Mononuclear cell (primary cell): Measurements from ENCODE around the gene NEK3. TPM values are rescaled to one million over a fixed set of nuclear protein-coding genes. Genes with fewer than 3 reads are reported as not detected.

Source experiments
- H3K27me3 ChIP-seq: 2 replicates; pipeline ENCODE4 v1.6.0; 2011; ENCODE audit warnings: low read length, control low read depth; ENCODE audit not compliant: insufficient read depth
- H3K4me1 ChIP-seq: 2 replicates; pipeline ENCODE4 v1.5.1; 2011; ENCODE audit warnings: mild to moderate bottlenecking, low read length, control low read depth; ENCODE audit not compliant: insufficient read depth
- H3K4me3 ChIP-seq: 2 replicates; pipeline ENCODE4 v1.5.1; 2011; ENCODE audit warnings: mild to moderate bottlenecking, low read length, moderate library complexity
- H3K9me3 ChIP-seq: 2 replicates; pipeline ENCODE4 v1.5.1; 2011; ENCODE audit warnings: low read depth, mild to moderate bottlenecking, control low read depth, low read length
- total RNA-seq: library from RNA; depleted of rRNA; stranded (reverse); fragments of >200 nt; gene quantifications from one replicate; pipeline ENCODE4 v1.2.3, GENCODE V29; 2012

NEK3 gene
- total RNA-seq, 1 donor = 4.2 TPM

GRCh38 chr13:52156724-52157261, 2.6 kb downstream of the NEK3 start:
- no peaks in the 10 kb centered on the region for H3K27me3 ChIP-seq
- H3K4me3 ChIP-seq = no peak overlapping the region
- H3K9me3 ChIP-seq = no peaks in the 10 kb centered on the region
- peaks cover 20% of the 10 kb centered on the region for H3K4me1 ChIP-seq

DNA sequence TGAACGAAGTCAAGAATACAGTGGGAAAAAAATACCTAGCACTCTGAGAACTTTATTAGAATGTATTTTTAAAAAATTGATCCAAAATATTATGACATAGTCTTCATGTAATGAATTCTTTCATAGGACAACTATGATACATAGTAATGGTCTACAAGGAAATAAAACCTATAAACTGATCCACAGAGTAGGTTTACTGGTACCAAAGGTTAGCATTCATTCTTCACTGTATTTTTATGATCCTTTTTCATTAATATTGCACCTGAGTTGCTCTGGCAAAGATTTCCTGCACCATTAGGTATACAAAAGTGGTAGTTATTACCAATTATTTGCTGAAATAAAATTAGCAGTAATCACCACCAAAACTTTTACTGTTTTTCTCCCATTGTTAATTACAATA, 4.2 kb downstream of the NEK3 start:
- Histone ChIP-seq H3K9me3 (no peaks in the 10 kb centered on the region), H3K4me1 (peaks cover 20% of the 10 kb centered on the region), H3K27me3 (no peaks in the 10 kb centered on the region), H3K4me3 (no peak overlapping the region)

GRCh38 chr13:52147225-52147624, 12.2 kb downstream of the NEK3 start:
- Histone ChIP-seq H3K27me3 (no peaks in the 10 kb centered on the region), H3K4me1 (no peaks in the 10 kb centered on the region), H3K4me3 (no peak overlapping the region), H3K9me3 (no peaks in the 10 kb centered on the region)

GRCh38 chr13:52141299-52141698, 18.1 kb downstream of the NEK3 start:
- no peaks in the 10 kb centered on the region for H3K9me3 ChIP-seq
- no peaks in the 10 kb centered on the region for H3K4me1 ChIP-seq
- H3K27me3 ChIP-seq = no peaks in the 10 kb centered on the region
- H3K4me3 ChIP-seq = no peak overlapping the region

DNA sequence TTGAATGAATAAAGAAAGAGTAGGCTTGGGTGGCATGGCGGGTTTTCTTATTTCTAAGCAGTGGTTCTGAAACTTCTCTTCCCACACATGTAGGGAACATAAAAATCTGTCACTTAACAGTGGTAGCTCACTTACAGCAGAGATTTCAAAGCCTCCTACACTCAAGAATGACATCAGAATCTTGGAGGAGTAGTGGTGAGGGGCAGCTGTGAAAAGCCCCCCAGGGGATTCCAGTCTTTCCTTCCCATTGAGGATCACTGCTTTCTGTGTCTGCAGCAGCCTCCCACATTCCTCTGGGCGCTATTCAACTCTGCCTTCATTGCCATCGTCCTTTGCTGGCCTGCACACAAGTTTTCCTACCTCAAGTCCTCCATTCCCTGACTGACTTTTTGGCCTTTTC, 21.9 kb downstream of the NEK3 start:
- Histone ChIP-seq H3K9me3 (no peaks in the 10 kb centered on the region), H3K4me3 (no peak overlapping the region), H3K4me1 (no peaks in the 10 kb centered on the region), H3K27me3 (no peaks in the 10 kb centered on the region)

DNA sequence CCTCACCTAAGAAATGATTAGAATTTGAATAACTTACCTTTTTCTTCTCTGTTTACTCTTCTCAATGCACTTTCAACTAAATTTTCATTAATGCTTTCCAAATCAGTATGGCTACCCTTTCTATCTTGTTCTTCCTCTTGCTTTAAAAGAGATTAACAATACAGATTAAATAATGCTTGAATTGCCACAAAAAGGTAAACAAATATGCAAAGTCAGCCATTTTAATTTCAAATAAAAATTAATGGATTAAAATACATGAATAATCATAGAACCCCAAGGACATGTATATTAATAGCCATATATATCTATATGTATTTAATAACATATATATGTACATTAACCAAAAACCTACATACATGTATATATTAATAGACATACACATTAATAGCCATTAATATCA, 22.6 kb downstream of the NEK3 start:
- Histone ChIP-seq H3K4me3 (no peak overlapping the region), H3K9me3 (no peaks in the 10 kb centered on the region), H3K4me1 (no peaks in the 10 kb centered on the region), H3K27me3 (no peaks in the 10 kb centered on the region)

DNA sequence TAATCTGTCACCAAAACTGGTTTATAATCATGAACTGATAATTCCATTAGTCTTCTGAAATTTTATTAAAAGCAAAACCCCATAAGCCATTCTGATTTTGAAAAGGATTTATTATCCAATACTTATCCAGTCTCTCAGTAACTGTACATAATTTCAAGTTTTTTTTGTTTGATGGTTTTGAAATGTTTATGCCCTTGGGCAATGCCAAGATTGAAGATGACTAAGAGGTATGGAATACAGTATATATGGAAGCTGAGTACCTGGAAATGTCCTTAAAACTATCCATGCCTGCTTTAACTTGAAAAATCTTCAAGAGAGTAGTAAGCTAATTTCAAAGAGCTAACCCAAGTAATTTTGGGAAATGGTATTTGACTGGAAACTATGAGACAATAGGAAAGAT, 28.8 kb downstream of the NEK3 start:
- Histone ChIP-seq H3K9me3 (no peaks in the 10 kb centered on the region), H3K4me3 (no peak overlapping the region), H3K4me1 (peaks cover 15% of the 10 kb centered on the region), H3K27me3 (peaks cover 4% of the 10 kb centered on the region)

GRCh38 chr13:52128714-52129700, 30.4 kb downstream of the NEK3 start, which contains the start of gene NEK5:
TSS of gene NEK5 (minus strand) at chr13:52129073. CDS start at chr13:52127482, 1,591 bp downstream.
- peaks cover 4% of the 10 kb centered on the region for H3K27me3 ChIP-seq
- no peaks in the 10 kb centered on the region for H3K9me3 ChIP-seq
- H3K4me3 ChIP-seq = peak within 1 kb of the TSS; percentile 40
- H3K4me1 ChIP-seq = peaks cover 15% of the 10 kb centered on the region

- Histone ChIP-seq H3K4me3 (peak overlapping the region; percentile 40), H3K9me3 (no peaks in the 10 kb centered on the region), H3K27me3 (peaks cover 4% of the 10 kb centered on the region)
These were observed 31.4 kb downstream of the NEK3 start for GRCh38 chr13:52127783-52128702.

GRCh38 chr13:52127378-52127777, 32.0 kb downstream of the NEK3 start:
- Histone ChIP-seq H3K4me3 (no peak overlapping the region), H3K9me3 (no peaks in the 10 kb centered on the region), H3K27me3 (peaks cover 4% of the 10 kb centered on the region), H3K4me1 (peaks cover 15% of the 10 kb centered on the region)

More at GRCh38 chr13:52127783-52128702, 31.4 kb downstream of the NEK3 start:
- peaks cover 15% of the 10 kb centered on the region for H3K4me1 ChIP-seq

DNA sequence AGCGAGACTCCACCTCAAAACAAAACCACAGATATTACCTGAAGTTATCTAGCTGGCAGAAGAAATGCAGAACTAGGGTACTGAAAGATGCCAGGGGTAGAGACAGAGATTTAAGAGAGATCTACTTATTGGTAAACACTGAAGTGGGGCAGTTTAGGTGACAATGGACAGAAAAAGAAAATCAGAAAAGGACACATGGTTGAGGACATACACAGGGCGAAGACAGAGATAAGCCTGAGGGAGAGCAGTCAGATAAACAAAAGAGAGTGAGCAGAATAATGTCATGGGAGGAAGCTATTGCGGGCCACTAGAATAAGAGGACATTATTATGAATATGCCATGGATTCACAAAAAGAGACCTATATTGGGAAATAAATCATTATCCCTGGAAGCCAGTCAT, 33.9 kb downstream of the NEK3 start:
- Histone ChIP-seq H3K27me3 (peaks cover 4% of the 10 kb centered on the region), H3K9me3 (no peaks in the 10 kb centered on the region), H3K4me1 (peaks cover 15% of the 10 kb centered on the region), H3K4me3 (no peak overlapping the region)

GRCh38 chr13:52118595-52118994, 40.8 kb downstream of the NEK3 start:
- Histone ChIP-seq H3K9me3 (no peaks in the 10 kb centered on the region), H3K4me3 (no peak overlapping the region), H3K4me1 (no peaks in the 10 kb centered on the region), H3K27me3 (peaks cover 5% of the 10 kb centered on the region)

DNA sequence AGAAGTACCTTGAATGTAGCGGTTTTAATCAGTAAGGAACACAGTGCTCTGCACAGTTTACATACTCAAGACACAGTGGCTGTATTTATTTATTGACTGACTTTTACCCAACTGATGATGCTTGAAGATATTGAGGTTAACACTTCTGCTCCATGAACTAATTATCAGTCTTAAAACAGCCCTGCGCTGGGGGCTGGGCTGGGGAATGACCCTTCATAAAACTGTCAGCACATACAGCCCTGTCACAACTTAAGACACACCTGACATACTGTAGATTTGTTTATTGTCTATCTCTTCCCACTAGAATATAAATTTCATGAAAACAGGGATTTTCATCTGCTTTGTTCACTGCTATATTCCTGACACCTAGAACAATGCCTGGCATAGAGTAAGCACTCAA, 41.3 kb downstream of the NEK3 start:
- Histone ChIP-seq H3K9me3 (no peaks in the 10 kb centered on the region), H3K27me3 (peaks cover 7% of the 10 kb centered on the region), H3K4me3 (no peak overlapping the region), H3K4me1 (no peaks in the 10 kb centered on the region)

- Histone ChIP-seq H3K27me3 (peaks cover 10% of the 10 kb centered on the region), H3K9me3 (no peaks in the 10 kb centered on the region), H3K4me3 (no peak overlapping the region), H3K4me1 (no peaks in the 10 kb centered on the region)
These were observed 46.8 kb downstream of the NEK3 start for GRCh38 chr13:52112591-52112990.
